Dermis blood vessel endothelial cell (primary cell): Measurements from ENCODE around the gene ZNF205. TPM values are rescaled to one million over a fixed set of nuclear protein-coding genes. Genes with fewer than 3 reads are reported as not detected.

ENCODE experiments used
- total RNA-seq: library from RNA; depleted of rRNA; stranded (reverse); fragments of >200 nt; gene quantifications from 2 replicates; pipeline ENCODE4 v1.2.3, GENCODE V29; 2014

The ZNF205 gene
- total RNA-seq, 1 donor from 2014 or later: 26.2 TPM

Other genes starting within 250 kb of the ZNF205 start
- gene FLYWCH2, start 229.4 kb upstream of the ZNF205 start, total RNA-seq: 36.0 and 72.2 TPM in 2 replicates
- 39.5 and 41.0 TPM in 2 replicates for gene FLYWCH1, start 200.7 kb upstream of the ZNF205 start, total RNA-seq
- gene KREMEN2, start 148.3 kb upstream of the ZNF205 start, total RNA-seq: not detected in 2 replicates
- gene PAQR4, start 143.2 kb upstream of the ZNF205 start, total RNA-seq: 9.4 and 12.8 TPM in 2 replicates
- gene PKMYT1, start 132.1 kb upstream of the ZNF205 start, total RNA-seq: 4.4 and 10.6 TPM in 2 replicates
- gene CLDN9, start 99.7 kb upstream of the ZNF205 start, total RNA-seq: not detected in 2 replicates
- not detected in 2 replicates for gene CLDN6, start 94.4 kb upstream of the ZNF205 start, total RNA-seq
- 45.4 and 48.2 TPM in 2 replicates for gene TNFRSF12A, start 92.2 kb upstream of the ZNF205 start, total RNA-seq
- 2.6 and 5.2 TPM in 2 replicates for gene HCFC1R1, start 88.6 kb upstream of the ZNF205 start, total RNA-seq
- 21.4 and 25.4 TPM in 2 replicates for gene THOC6, start 88.6 kb upstream of the ZNF205 start, total RNA-seq
- not detected in 2 replicates for gene BICDL2, start 75.6 kb upstream of the ZNF205 start, total RNA-seq
- 0.09 TPM in 1 of 2 replicates, not detected in the other for gene MMP25, start 66.0 kb upstream of the ZNF205 start, total RNA-seq
- gene IL32, start 46.9 kb upstream of the ZNF205 start, total RNA-seq: 29.5 and 133 TPM in 2 replicates
- gene ZSCAN10, start 13.3 kb upstream of the ZNF205 start, total RNA-seq: not detected in 2 replicates
- 6.6 and 14.6 TPM in 2 replicates for gene ZNF213, start 22.4 kb downstream of the ZNF205 start, total RNA-seq
- not detected in 2 replicates for gene OR1F1, start 75.6 kb downstream of the ZNF205 start, total RNA-seq
- 11.2 and 11.6 TPM in 2 replicates for gene ZNF200, start 122.6 kb downstream of the ZNF205 start, total RNA-seq
- under 0.01 and 0.05 TPM in 2 replicates for gene MEFV, start 144.0 kb downstream of the ZNF205 start, total RNA-seq
- gene ZNF263, start 170.9 kb downstream of the ZNF205 start, total RNA-seq: 57.5 and 59.4 TPM in 2 replicates
- gene TIGD7, start 192.8 kb downstream of the ZNF205 start, total RNA-seq: 2.4 and 3.4 TPM in 2 replicates
- gene ZNF75A, start 192.9 kb downstream of the ZNF205 start, total RNA-seq: 19.6 and 23.5 TPM in 2 replicates
- not detected in 2 replicates for gene OR2C1, start 243.3 kb downstream of the ZNF205 start, total RNA-seq